IMR-90 (cell line): ENCODE measurements around the gene IFT25. TPM values are rescaled to one million over a fixed set of nuclear protein-coding genes. Genes with fewer than 3 reads are reported as not detected.

Experiments
- ATAC-seq: fragments of 200-7000 bp; cut with Tn5 transposase; 2 replicates; pipeline ENCODE4 v1.9.1; 2020; ENCODE audit warnings: low read depth, mild to moderate bottlenecking, moderate library complexity
- BruUV-seq: library from RNA; stranded (reverse); fragments of 400-500 nt; replicated peaks from 2 replicates; lab custom pipeline; 2021; lab: Mats Ljungman, UMichigan
- CTCF ChIA-PET: fragments of 300-600 bp; formaldehyde crosslinking; extraction: SDS; loops from one replicate; lab custom pipeline; 2021; ENCODE audit warnings: antibody characterized with exemption; lab: Yijun Ruan, JAX
- POLR2A ChIA-PET: fragments of 300-600 bp; sonication (Branson Sonifier 250); formaldehyde crosslinking; loops from one replicate; lab custom pipeline; 2022; ENCODE audit warnings: antibody characterized with exemption; ENCODE audit not compliant: unreplicated experiment; lab: Charles Lee
- DNase-seq: peaks from one replicate; pipeline ENCODE4 v3.0.0; 2013
- H2AFZ ChIP-seq: replicated peaks from 2 replicates; pipeline ENCODE3; 2013; ENCODE audit warnings: low read length, mild to moderate bottlenecking; ENCODE audit not compliant: poor library complexity
- H2AK5ac ChIP-seq: 2 replicates; pipeline ENCODE4 v1.6.1; 2013; ENCODE audit warnings: low read depth, low read length, inconsistent platforms
- H2AK9ac ChIP-seq: replicated peaks from 2 replicates; pipeline ENCODE3; 2013; ENCODE audit warnings: mild to moderate bottlenecking, low read depth, low read length, moderate library complexity; ENCODE audit not compliant: poor library complexity
- H2BK120ac ChIP-seq: 2 replicates; pipeline ENCODE4 v1.6.1; 2013; ENCODE audit warnings: low read depth, low read length, inconsistent platforms
- H2BK15ac ChIP-seq: 3 replicates; pipeline ENCODE4 v1.6.1; 2013; ENCODE audit warnings: low read depth, low read length, inconsistent platforms
- H2BK20ac ChIP-seq: 2 replicates; pipeline ENCODE4 v1.6.1; 2013; ENCODE audit warnings: low read depth, mild to moderate bottlenecking, inconsistent platforms, low read length, moderate library complexity
- H2BK5ac ChIP-seq: 2 replicates; pipeline ENCODE4 v1.6.1; 2013; ENCODE audit warnings: mild to moderate bottlenecking, low read depth, low read length, inconsistent platforms; ENCODE audit not compliant: poor library complexity, severe bottlenecking
- H3K14ac ChIP-seq: replicated peaks from 2 replicates; pipeline ENCODE4 v1.6.1; 2013; ENCODE audit warnings: low read depth, low read length, inconsistent platforms
- H3K18ac ChIP-seq: 2 replicates; pipeline ENCODE4 v1.6.1; 2013; ENCODE audit warnings: low read depth, low read length, control low read depth
- H3K23ac ChIP-seq: 2 replicates; pipeline ENCODE4 v1.6.1; 2013; ENCODE audit warnings: low read depth, low read length, inconsistent platforms
- H3K27ac ChIP-seq: 2 replicates; pipeline ENCODE4 v1.5.1; 2013; ENCODE audit warnings: mild to moderate bottlenecking, control low read depth, low read length; ENCODE audit not compliant: insufficient read depth
- H3K27me3 ChIP-seq: 2 replicates; pipeline ENCODE4 v1.6.1; 2013; ENCODE audit warnings: low read length; ENCODE audit not compliant: control insufficient read depth, insufficient read depth
- H3K36me3 ChIP-seq: 2 replicates; pipeline ENCODE4 v1.6.1; 2013; ENCODE audit warnings: low read length, mixed read lengths; ENCODE audit not compliant: control insufficient read depth, insufficient read depth
- H3K4ac ChIP-seq: 2 replicates; pipeline ENCODE4 v1.6.1; 2013; ENCODE audit warnings: low read depth, low read length, inconsistent platforms
- H3K4me1 ChIP-seq: 2 replicates; pipeline ENCODE4 v1.6.1; 2013; ENCODE audit warnings: low read length, mixed read lengths; ENCODE audit not compliant: control insufficient read depth, insufficient read depth
- H3K4me2 ChIP-seq: 2 replicates; pipeline ENCODE4 v1.6.1; 2013; ENCODE audit warnings: low read depth, mild to moderate bottlenecking, control low read depth, low read length, moderate library complexity
- H3K4me3 ChIP-seq: 2 replicates; pipeline ENCODE4 v1.5.1; 2013; ENCODE audit warnings: low read depth, mild to moderate bottlenecking, control low read depth, low read length, moderate library complexity; ENCODE audit not compliant: insufficient read depth
- H3K56ac ChIP-seq: 2 replicates; pipeline ENCODE4 v1.6.1; 2013; ENCODE audit warnings: low read length, inconsistent platforms; ENCODE audit not compliant: insufficient read depth; ENCODE audit errors: extremely low read depth
- H3K79me1 ChIP-seq, 2 experiments: 2 replicates each; pipeline ENCODE4 v1.6.1; 2013; ENCODE audit warnings: low read length in 2 of 2, inconsistent platforms in 1 of 2, low read depth in 1 of 2
- H3K9ac ChIP-seq: 2 replicates; pipeline ENCODE4 v1.6.1; 2013; ENCODE audit warnings: low read depth, low read length, control low read depth
- H3K9me1 ChIP-seq: 2 replicates; pipeline ENCODE4 v1.6.1; 2013; ENCODE audit warnings: low read length, inconsistent platforms; ENCODE audit not compliant: insufficient read depth
- H3K9me3 ChIP-seq: 2 replicates; pipeline ENCODE4 v1.6.1; 2013; ENCODE audit warnings: low read length; ENCODE audit not compliant: control insufficient read depth, insufficient read depth
- H4K20me1 ChIP-seq: 2 replicates; pipeline ENCODE4 v1.6.1; 2013; ENCODE audit warnings: low read length, inconsistent platforms; ENCODE audit not compliant: insufficient read depth
- H4K5ac ChIP-seq: 2 replicates; pipeline ENCODE4 v1.6.1; 2013; ENCODE audit warnings: mild to moderate bottlenecking, low read depth, low read length, control low read depth
- H4K8ac ChIP-seq, 2 experiments: 2 replicates each; pipeline ENCODE4 v1.6.1; 2013; ENCODE audit warnings: low read depth in 2 of 2, low read length in 2 of 2, control low read depth in 1 of 2, inconsistent platforms in 1 of 2
- H4K91ac ChIP-seq: 2 replicates; pipeline ENCODE4 v1.6.1; 2013; ENCODE audit warnings: low read depth, low read length, inconsistent platforms; ENCODE audit not compliant: insufficient read depth
- CEBPB ChIP-seq: IDR thresholded peaks from 2 replicates; pipeline ENCODE4 v1.6.1; 2012; ENCODE audit warnings: low read depth, low read length, improper control_type of control experiment
- MAFK ChIP-seq: IDR thresholded peaks from 2 replicates; pipeline ENCODE4 v1.6.1; 2012; ENCODE audit warnings: low read depth, low read length, improper control_type of control experiment
- MAZ ChIP-seq: IDR thresholded peaks from 2 replicates; pipeline ENCODE4 v1.6.1; 2012; ENCODE audit warnings: low read depth, mild to moderate bottlenecking, low read length, improper control_type of control experiment, moderate library complexity, borderline replicate concordance
- RAD21 ChIP-seq: IDR thresholded peaks from 2 replicates; pipeline ENCODE4 v1.6.1; 2012; ENCODE audit warnings: low read length, improper control_type of control experiment
- WGBS, 2 experiments: methylation state at CpG; one replicate each; pipeline versions ENCODE4 v1.1.5 to v1.1.7; 2013; ENCODE audit warnings: missing lambda C conversion rate in 2 of 2; ENCODE audit not compliant: insufficient read length in 1 of 2; ENCODE audit errors: extremely low coverage in 2 of 2; 5-methylcytosine and 5-hydroxymethylcytosine counted together
- dilution Hi-C: fragments of 300-500 bp; cut with HindIII; formaldehyde crosslinking; loops from one replicate; pipeline ENCODE4 v1.14.3; 2018; ENCODE audit warnings: low sequenced_read_pairs; ENCODE audit not compliant: unreplicated experiment
- in situ Hi-C: fragments of 300-500 bp; cut with MboI; formaldehyde crosslinking; loops from 3 replicates; pipeline ENCODE4 v1.14.3; 2019; ENCODE audit warnings: low sequenced_read_pairs, inconsistent platforms, mixed read lengths
- intact Hi-C: fragments of 100-400 bp; cut with micrococcal nuclease; formaldehyde crosslinking; loops from 2 replicates; pipeline ENCODE4 v1.10.0; 2022
- polyA plus RNA-seq, 3 experiments: library from polyadenylated mRNA; depleted of rRNA; stranded (reverse); fragments of >200 nt; gene quantifications; 2 replicates each; pipeline ENCODE4 v1.2.3, GENCODE V29; 2012; ENCODE audit warnings: low replicate concordance in 1 of 3
- total RNA-seq: library from RNA; depleted of rRNA; stranded (reverse); fragments of >200 nt; gene quantifications from 2 replicates; pipeline ENCODE4 v1.2.3, GENCODE V29; 2012

IFT25 gene
- total and polyA plus RNA-seq, 2 of the 4 experiments (the other 2 are of a cell fraction) = 9.1 to 38.0 TPM

- no peak for TF ChIP-seq CEBPB
- no peak for TF ChIP-seq MAFK
- no peak for TF ChIP-seq MAZ
- TF ChIP-seq RAD21 = no peak
- DNase-seq (no peak), ATAC-seq (no peak)
- no peak overlapping the region for H4K91ac ChIP-seq
- intact Hi-C loops (no loop called here), in situ Hi-C loops (no loop called here), dilution Hi-C loops (no loop called here)
- H3K56ac ChIP-seq = no peak overlapping the region
- H3K36me3 ChIP-seq = peaks cover 45% of the 10 kb centered on the region
- H3K9ac ChIP-seq = no peak overlapping the region
- no peak overlapping the region for H2BK20ac ChIP-seq
- no peak overlapping the region for H3K27ac ChIP-seq
- CTCF ChIA-PET = no interaction called here
- H2BK5ac ChIP-seq = no peak overlapping the region
- H3K14ac ChIP-seq = no peak overlapping the region
- H2AFZ ChIP-seq = no peak overlapping the region
- H3K4me2 ChIP-seq = no peak overlapping the region
- H4K5ac ChIP-seq = no peak overlapping the region
- H3K23ac ChIP-seq = no peak overlapping the region
- H3K4me1 ChIP-seq = peaks cover 6% of the 10 kb centered on the region
- no peaks in the 10 kb centered on the region; the same call in 1 of the 2 replicates for H4K20me1 ChIP-seq
- H2BK120ac ChIP-seq = no peak overlapping the region
- no peaks in the 10 kb centered on the region for H3K27me3 ChIP-seq
- H3K79me1 ChIP-seq = peaks cover 26 to 29% of the 10 kb centered on the region in 2 experiments
- BruUV-seq = no TSS peak
- no peak overlapping the region for H3K18ac ChIP-seq
- 88% methylated on average over 3 of the region's 4 CpGs; no CpG with 5 or more reads in 1 of the 2 experiments for WGBS, 2 experiments
- peaks cover 8% of the 10 kb centered on the region for H3K9me1 ChIP-seq
- H4K8ac ChIP-seq = no peak overlapping the region
- H2AK9ac ChIP-seq = no peak overlapping the region
- no peaks in the 10 kb centered on the region for H3K9me3 ChIP-seq
- POLR2A ChIA-PET = no interaction called here
- no peak overlapping the region for H2BK15ac ChIP-seq
- H3K4me3 ChIP-seq = no peak overlapping the region
- no peak overlapping the region for H2AK5ac ChIP-seq
- no peak overlapping the region for H3K4ac ChIP-seq
Measured at GRCh38 chr1:53962395-53962794, 16.9 kb upstream of the IFT25 start.
